ENCODE measurements around the gene AK2.

GRCh38 chr1:33014464-33015163, 22.1 kb downstream of the AK2 start:
- no peak for TF ChIP-seq EZH2phosphoT487 (IDR thresholded peaks at IDR 0.05; ENCODE audit: borderline replicate concordance, low read length)
- no peak for TF ChIP-seq CTCF (IDR thresholded peaks at IDR 0.05; ENCODE audit: low read depth, low read length, poor library complexity, severe bottlenecking)
